AG04449 (cell line): Measurements from ENCODE around the gene PCDH1.

Experiments used
- CTCF ChIA-PET: fragments of 350-600 bp; formaldehyde crosslinking; extraction: SDS; loops from one replicate; lab custom pipeline; 2021; ENCODE audit warnings: antibody characterized with exemption; lab: Yijun Ruan, JAX
- POLR2A ChIA-PET: fragments of 400-600, 350-600 bp; formaldehyde crosslinking; extraction: SDS; loops from one replicate; lab custom pipeline; 2020; ENCODE audit warnings: antibody characterized with exemption, inconsistent platforms; lab: Yijun Ruan, JAX
- DNase-seq: peaks from one replicate; pipeline ENCODE4 v3.0.0-alpha.2; 2010; ENCODE audit warnings: low read depth, low spot score
- H3K4me3 ChIP-seq: 2 replicates; pipeline ENCODE4 v1.5.1; 2011; ENCODE audit warnings: low read depth, mild to moderate bottlenecking, control low read depth, low read length
- TF ChIP-seq, protein P1 (sequence below): IDR thresholded peaks from one replicate; pipeline ENCODE4 v1.5.1; 2011; ENCODE audit warnings: mild to moderate bottlenecking, moderate library complexity, low read length, control low read depth, inconsistent platforms; ENCODE audit not compliant: insufficient read depth; ENCODE audit errors: missing control alignments

The PCDH1 gene

DNA sequence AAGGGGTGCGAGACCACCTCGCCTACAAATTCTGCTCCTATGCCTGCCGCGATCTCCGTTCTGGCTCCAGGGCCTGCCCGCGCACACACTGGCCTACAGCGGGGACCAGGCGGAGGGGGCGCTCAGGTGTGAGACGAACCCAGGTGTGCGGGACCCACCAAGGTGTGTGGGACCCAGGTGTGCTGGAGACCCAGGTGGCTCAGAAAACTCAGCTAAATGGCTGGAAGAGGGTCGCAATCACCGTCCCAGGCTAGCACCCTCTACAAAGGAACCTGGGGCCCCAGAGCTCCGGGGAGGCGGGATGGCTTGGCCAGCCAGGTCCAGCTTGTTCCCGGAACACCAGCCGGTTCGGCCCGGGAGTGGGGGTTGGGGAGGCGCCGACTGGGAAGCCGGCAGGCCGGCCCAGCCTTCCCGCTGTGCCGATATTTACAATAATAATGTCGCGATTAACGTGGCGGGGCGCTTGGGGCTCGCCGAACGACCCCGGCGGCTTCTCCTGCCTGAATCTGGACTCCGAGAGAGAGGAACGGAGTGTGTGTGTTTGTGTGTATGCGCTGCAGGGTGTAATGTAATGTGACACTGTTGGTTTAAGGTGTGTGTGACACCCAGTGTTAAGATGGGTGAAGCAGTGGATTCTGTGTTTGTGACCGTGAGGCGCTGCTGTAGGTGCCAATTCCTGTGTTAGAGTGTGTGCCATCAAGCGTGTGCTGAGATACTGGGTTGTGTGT is 1.4 kb downstream of the PCDH1 start:
- no peak overlapping the region for H3K4me3 ChIP-seq
- ChIA-PET POLR2A (no interaction called here), CTCF (interaction anchor here (0.5 to 12.8 kb wide), 7 partner anchors 9 to 180 kb away, joined by 3 to 567 read pairs (median 24); no protein-coding TSS in a partner anchor)
- TF ChIP-seq, protein P1, sequence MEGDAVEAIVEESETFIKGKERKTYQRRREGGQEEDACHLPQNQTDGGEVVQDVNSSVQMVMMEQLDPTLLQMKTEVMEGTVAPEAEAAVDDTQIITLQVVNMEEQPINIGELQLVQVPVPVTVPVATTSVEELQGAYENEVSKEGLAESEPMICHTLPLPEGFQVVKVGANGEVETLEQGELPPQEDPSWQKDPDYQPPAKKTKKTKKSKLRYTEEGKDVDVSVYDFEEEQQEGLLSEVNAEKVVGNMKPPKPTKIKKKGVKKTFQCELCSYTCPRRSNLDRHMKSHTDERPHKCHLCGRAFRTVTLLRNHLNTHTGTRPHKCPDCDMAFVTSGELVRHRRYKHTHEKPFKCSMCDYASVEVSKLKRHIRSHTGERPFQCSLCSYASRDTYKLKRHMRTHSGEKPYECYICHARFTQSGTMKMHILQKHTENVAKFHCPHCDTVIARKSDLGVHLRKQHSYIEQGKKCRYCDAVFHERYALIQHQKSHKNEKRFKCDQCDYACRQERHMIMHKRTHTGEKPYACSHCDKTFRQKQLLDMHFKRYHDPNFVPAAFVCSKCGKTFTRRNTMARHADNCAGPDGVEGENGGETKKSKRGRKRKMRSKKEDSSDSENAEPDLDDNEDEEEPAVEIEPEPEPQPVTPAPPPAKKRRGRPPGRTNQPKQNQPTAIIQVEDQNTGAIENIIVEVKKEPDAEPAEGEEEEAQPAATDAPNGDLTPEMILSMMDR, result no peak
- no peak for DNase-seq

DNA sequence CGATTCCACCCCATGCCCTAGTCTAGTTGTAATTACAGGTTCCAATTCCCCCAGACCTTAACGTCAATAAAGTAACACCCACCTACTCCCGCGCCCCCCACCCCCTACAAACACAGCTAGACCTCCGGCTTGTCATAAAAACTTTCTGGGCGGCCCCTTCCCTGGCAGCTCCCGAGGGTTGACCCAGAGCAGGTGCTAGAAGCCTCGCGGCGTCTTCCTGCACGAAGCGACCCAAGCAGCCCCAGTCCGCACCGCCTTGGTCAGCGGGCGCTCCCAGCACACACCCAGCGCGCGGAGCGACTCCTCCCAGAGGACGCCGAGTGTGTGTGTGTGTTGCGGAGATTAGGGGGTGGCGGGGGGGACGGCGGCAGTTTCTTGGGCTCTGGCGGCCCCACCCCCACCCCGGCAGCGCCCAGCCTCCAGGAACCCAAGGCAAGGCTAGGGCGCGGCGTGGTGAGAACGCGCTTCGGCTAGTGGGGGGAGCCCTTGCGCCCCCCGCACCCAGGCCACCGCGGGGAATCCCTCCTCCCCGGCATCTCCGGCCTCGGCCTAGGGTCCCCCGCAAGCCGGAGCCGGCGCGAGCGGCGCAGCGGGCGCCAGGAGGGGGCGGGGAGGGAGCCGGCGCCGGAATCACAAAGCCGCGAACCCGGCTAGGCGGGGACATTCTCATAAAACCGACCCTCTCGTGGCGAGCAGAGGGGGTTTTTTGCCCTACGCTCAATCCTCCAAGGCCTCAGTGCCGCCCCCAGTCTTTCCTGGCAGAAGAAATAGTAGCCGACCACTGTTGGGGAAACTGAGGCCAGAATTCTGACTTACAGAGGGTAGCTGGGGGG is 2.2 kb downstream of the PCDH1 start:
- CTCF ChIA-PET, result interaction anchor here (0.5 to 12.8 kb wide), 5 partner anchors 65 to 179 kb away, joined by 3 to 567 read pairs (median 4); no protein-coding TSS in a partner anchor
- POLR2A ChIA-PET, result no interaction called here
- H3K4me3 ChIP-seq, result no peak overlapping the region
- DNase-seq, result no peak
- TF ChIP-seq, protein P1, result no peak

DNA sequence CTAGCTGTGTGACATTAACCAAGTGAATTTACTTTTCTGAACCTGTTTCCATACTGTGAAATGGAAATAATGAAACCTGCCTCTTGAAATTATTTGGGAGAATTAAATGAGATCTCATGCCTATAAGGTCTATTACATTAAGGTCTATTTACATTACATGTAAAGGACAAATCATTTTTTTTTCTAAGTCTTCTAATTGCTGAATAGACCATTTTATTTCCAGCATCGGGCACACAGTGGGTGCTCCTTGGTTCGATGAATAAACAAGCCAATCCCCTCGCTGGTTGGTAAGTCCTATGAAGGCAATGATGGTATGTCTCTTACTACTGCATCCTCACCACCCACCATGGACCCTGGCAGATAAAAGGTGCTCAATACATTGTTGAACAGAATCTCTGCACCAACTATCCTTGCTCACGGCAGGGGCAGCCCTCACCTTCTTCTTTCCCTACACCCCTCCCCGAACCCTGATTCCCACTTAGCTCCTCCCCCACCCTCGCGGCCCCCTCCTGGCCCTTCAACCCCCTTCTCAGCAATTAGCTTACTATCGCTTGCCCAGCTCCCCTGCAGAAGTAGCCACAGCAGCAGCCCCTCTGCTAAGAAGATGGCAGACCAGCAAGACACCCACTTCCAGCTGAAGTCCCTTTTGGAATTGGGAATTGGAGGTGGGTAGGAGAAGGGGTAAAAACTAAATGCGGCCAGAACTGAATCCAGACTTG is 3.0 kb downstream of the PCDH1 start:
- POLR2A ChIA-PET, result no interaction called here
- CTCF ChIA-PET, result interaction anchor here (0.8 to 12.8 kb wide), 3 partner anchors 86 to 178 kb away, joined by 3 to 567 read pairs (median 4); partner anchors contain the start of gene RNF14
- no peak overlapping the region for H3K4me3 ChIP-seq
- DNase-seq, result no peak
- TF ChIP-seq, protein P1, result no peak

DNA sequence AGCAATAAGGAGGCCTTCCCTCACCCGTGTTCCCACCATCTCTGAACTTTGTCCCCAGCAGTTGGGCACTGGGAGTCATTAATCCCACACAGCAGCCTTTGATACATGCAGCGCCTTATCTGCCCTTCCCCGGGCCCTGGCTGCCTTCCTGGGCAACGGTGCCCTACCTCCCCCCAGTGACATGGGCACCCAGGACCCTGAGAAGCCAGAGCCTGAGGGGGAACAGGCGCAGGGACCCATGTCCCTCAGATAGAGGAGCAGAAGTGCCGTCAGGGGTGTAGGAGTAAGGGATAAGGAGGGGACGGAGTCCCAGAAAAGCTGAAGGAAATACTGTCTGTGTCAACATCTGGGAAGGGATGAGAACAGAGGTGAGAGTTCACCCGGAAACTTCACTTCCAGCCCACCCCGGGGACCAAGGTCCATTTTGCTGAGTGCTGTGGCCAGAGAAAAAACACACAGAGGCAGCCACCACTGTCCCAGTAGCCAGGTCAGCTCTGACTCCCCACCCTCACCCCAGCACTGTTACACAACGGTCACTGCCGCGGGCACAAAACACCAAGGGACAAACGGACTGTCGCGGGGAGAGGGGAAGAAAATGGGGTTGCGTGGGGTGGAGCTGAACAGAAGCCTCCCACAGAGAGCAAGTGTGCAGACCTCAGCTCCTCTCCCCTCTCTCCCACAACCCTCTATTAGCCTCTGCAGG is 3.8 kb downstream of the PCDH1 start:
- CTCF ChIA-PET, result interaction anchor here (0.8 to 12.8 kb wide), 2 partner anchors 95 to 178 kb away, joined by 3 to 567 read pairs; partner anchors contain the start of gene RNF14
- POLR2A ChIA-PET, result no interaction called here

DNA sequence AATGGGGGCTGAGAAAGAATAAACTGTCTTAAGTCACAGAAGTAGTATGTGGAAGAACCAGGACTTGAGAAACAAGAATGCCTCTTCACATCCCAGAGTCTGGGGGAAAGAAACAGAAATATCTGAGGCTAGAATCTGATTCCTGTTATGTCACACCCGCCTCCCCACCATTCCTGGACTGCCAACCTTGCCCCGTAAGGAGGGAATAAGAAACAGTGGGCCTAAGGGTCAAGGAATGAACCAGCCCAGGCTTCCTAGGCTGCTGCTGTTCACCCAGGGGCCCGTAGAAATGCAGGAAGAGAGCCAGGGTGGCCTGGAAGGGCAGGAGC is 4.3 kb downstream of the PCDH1 start:
- CTCF ChIA-PET, result interaction anchor here (12.8 kb wide), 1 partner anchor 177 kb away, joined by 567 read pairs; no protein-coding TSS in a partner anchor
- no peak for DNase-seq
- H3K4me3 ChIP-seq, result no peak overlapping the region
- POLR2A ChIA-PET, result no interaction called here
- TF ChIP-seq, protein P1, result no peak

More for the DNA sequence above, 3.8 kb downstream of the PCDH1 start:
- no peak overlapping the region for H3K4me3 ChIP-seq
- no peak for DNase-seq
- TF ChIP-seq, protein P1, result no peak
